ENCODE measurements around the gene ALDOA. TPM values are rescaled to one million over a fixed set of nuclear protein-coding genes. Genes with fewer than 3 reads are reported as not detected.
A peak's percentile ranks its signal among the peaks of the same experiment; 100 is the strongest.
"Not testable (repeated sequence)": the region's sequence is repeated elsewhere in the genome, so short reads cannot be mapped to it uniquely, and the experiment has no call there.

Gene ALDOA
- 4,126 TPM for total RNA-seq
- long read RNA-seq, transcript ALDOA-209 (9 exons, 1,579 nt) = major isoform, 2,717 of 2,995 reads
- long read RNA-seq, transcript ALDOA-202 (9 exons, 1,603 nt) = minor isoform, 8 of 2,995 reads
- long read RNA-seq, transcript ALDOA-206 (9 exons, 1,550 nt) = minor isoform, 247 of 2,995 reads
- long read RNA-seq, transcript ALDOA-219 (8 exons, 1,499 nt) = minor isoform, 9 of 2,995 reads
- long read RNA-seq, partial matches to known transcripts = 3 of 2,995 reads
- long read RNA-seq, other reads (novel, unspliced or antisense) = 7 of 2,995 reads

- ATAC-seq (peak; percentile 91), DNase-seq (ENCODE audit: missing footprints) (peak; percentile 99)
- intact Hi-C loops (cut with DNase I) = loop anchor here (2.0 to 5.0 kb wide), 2 partner anchors 57 to 258 kb away; partner anchors contain the start of genes MAPK3 and MAZ
Measured at GRCh38 chr16:30065102-30065942, at the start of gene ALDOA. TSS of gene ALDOA (plus strand) at chr16:30065760. CDS start at chr16:30066898, 1,138 bp downstream.

- intact Hi-C loops (cut with DNase I) = no loop called here
- ATAC-seq (no peak), DNase-seq (ENCODE audit: missing footprints) (no peak)
Measured at GRCh38 chr16:30016555-30017276, 48.8 kb upstream of the ALDOA start.

GRCh38 chr16:30017277-30017656, 48.3 kb upstream of the ALDOA start:
- intact Hi-C loops (cut with DNase I) = no loop called here
- DNase-seq (ENCODE audit: missing footprints) = no peak
- no peak for ATAC-seq

GRCh38 chr16:30017937-30018336, 47.6 kb upstream of the ALDOA start:
- intact Hi-C loops (cut with DNase I); ATAC-seq; DNase-seq (ENCODE audit: missing footprints): not testable (repeated sequence)

- intact Hi-C loops (cut with DNase I) = no loop called here
- DNase-seq (ENCODE audit: missing footprints) = no peak
- ATAC-seq = no peak
Measured at GRCh38 chr16:30018731-30019158, 46.8 kb upstream of the ALDOA start.

- intact Hi-C loops (cut with DNase I) = no loop called here
- ATAC-seq = no peak
- DNase-seq (ENCODE audit: missing footprints) = no peak
Measured at GRCh38 chr16:30022887-30023286, 42.7 kb upstream of the ALDOA start, which contains the start of gene C16orf92. TSS of gene C16orf92 (plus strand) at chr16:30023198. CDS start at chr16:30023341, 143 bp downstream.

- ATAC-seq (no peak), DNase-seq (ENCODE audit: missing footprints) (no peak)
- intact Hi-C loops (cut with DNase I) = no loop called here
Measured at GRCh38 chr16:30023586-30023985, 42.0 kb upstream of the ALDOA start.

- no peak for ATAC-seq
- no peak for DNase-seq (ENCODE audit: missing footprints)
- intact Hi-C loops (cut with DNase I) = no loop called here
Measured at GRCh38 chr16:30024451-30024850, 41.1 kb upstream of the ALDOA start.

- ATAC-seq = no peak
- intact Hi-C loops (cut with DNase I) = no loop called here
- DNase-seq (ENCODE audit: missing footprints) = no peak
Measured at GRCh38 chr16:30025156-30025555, 40.4 kb upstream of the ALDOA start.

GRCh38 chr16:30025574-30025973, 40.0 kb upstream of the ALDOA start:
- DNase-seq (ENCODE audit: missing footprints) (no peak), ATAC-seq (no peak)
- intact Hi-C loops (cut with DNase I) = no loop called here

GRCh38 chr16:30026449-30026848, 39.1 kb upstream of the ALDOA start:
- DNase-seq (ENCODE audit: missing footprints) = no peak
- ATAC-seq = no peak
- intact Hi-C loops (cut with DNase I) = no loop called here

- intact Hi-C loops (cut with DNase I) = no loop called here
- no peak for ATAC-seq
- no peak for DNase-seq (ENCODE audit: missing footprints)
Measured at GRCh38 chr16:30027588-30028437, 37.7 kb upstream of the ALDOA start.

- intact Hi-C loops (cut with DNase I) = no loop called here
- DNase-seq (ENCODE audit: missing footprints) = no peak
- peak; percentile 31 for ATAC-seq
Measured at GRCh38 chr16:30028438-30029076, 37.0 kb upstream of the ALDOA start.

- intact Hi-C loops (cut with DNase I) = no loop called here
- ATAC-seq (no peak), DNase-seq (ENCODE audit: missing footprints) (no peak)
Measured at GRCh38 chr16:30030011-30030685, 35.4 kb upstream of the ALDOA start.

GRCh38 chr16:30030841-30031413, 34.6 kb upstream of the ALDOA start, which contains the start of gene TLCD3B:
TSS of gene TLCD3B (minus strand) at chr16:30031271. CDS start at chr16:30030527, 744 bp downstream.
- intact Hi-C loops (cut with DNase I) = no loop called here
- ATAC-seq = no peak
- no peak for DNase-seq (ENCODE audit: missing footprints)

- no peak for ATAC-seq
- intact Hi-C loops (cut with DNase I) = no loop called here
- DNase-seq (ENCODE audit: missing footprints) = no peak
Measured at GRCh38 chr16:30031477-30031918, 34.1 kb upstream of the ALDOA start.
